ENCODE measurements around the gene KIF18B. TPM values are rescaled to one million over a fixed set of nuclear protein-coding genes. Genes with fewer than 3 reads are reported as not detected.

Gene KIF18B
- total RNA-seq, 3 donors from 2014 or later: 0.15 to 0.64 TPM; not detected in 1

GRCh38 chr17:44914698-44915271 lies 32.8 kb downstream of the KIF18B start:
- Histone ChIP-seq H3K27ac (peak overlapping the region; percentile 79 to 87), H3K4me3 (no peak overlapping the region), H3K36me3 (no peaks in the 10 kb centered on the region), H3K9me3 (no peaks in the 10 kb centered on the region), H3K4me1 (peaks cover 0 to 10% of the 10 kb centered on the region in 2 donors), H3K27me3 (no peaks in the 10 kb centered on the region)
- TF ChIP-seq, protein P1, sequence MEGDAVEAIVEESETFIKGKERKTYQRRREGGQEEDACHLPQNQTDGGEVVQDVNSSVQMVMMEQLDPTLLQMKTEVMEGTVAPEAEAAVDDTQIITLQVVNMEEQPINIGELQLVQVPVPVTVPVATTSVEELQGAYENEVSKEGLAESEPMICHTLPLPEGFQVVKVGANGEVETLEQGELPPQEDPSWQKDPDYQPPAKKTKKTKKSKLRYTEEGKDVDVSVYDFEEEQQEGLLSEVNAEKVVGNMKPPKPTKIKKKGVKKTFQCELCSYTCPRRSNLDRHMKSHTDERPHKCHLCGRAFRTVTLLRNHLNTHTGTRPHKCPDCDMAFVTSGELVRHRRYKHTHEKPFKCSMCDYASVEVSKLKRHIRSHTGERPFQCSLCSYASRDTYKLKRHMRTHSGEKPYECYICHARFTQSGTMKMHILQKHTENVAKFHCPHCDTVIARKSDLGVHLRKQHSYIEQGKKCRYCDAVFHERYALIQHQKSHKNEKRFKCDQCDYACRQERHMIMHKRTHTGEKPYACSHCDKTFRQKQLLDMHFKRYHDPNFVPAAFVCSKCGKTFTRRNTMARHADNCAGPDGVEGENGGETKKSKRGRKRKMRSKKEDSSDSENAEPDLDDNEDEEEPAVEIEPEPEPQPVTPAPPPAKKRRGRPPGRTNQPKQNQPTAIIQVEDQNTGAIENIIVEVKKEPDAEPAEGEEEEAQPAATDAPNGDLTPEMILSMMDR (IDR thresholded peaks at IDR 0.05): no peak
- TF ChIP-seq POLR2AphosphoS5 (IDR thresholded peaks at IDR 0.05): no peak
- no peak for TF ChIP-seq POLR2A (IDR thresholded peaks at IDR 0.05)
- peak in 1 of 2 donors; percentile 34 for DNase-seq (ENCODE audit: low spot score in 2 of 2)
- intact Hi-C loops (cut with DNase I; ENCODE audit: low total_unique reads): loop anchor here (5.0 to 10.0 kb wide), 2 partner anchors 108 to 190 kb away; no protein-coding TSS in a partner anchor

DNA sequence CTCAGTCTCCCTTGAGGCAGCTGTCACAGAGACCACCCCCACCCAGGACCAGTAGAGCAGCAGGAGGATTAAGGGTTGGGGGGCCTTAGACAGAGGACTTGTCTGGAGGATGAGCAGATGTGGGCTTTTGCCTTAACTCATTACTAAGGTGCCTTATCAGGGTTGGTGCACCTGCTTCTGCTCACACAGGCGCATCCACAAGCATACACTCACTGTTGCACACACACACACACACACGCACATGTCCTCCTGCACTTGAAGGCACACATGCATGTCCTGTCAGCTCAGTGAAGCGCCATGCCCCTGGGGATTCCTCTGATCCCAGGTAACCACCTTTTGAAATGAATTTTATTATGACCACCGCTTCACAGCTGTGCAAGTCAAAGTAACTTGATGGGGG lies 33.4 kb downstream of the KIF18B start:
- H3K27ac ChIP-seq: peak overlapping the region in 1 of 2 donors; percentile 87
- intact Hi-C loops (cut with DNase I; ENCODE audit: low total_unique reads): loop anchor here (10.0 kb wide), 1 partner anchor 191 kb away; no protein-coding TSS in a partner anchor
- H3K9me3 ChIP-seq: no peaks in the 10 kb centered on the region
- peak in 1 of 2 donors; percentile 9 for DNase-seq (ENCODE audit: low spot score in 2 of 2)
- TF ChIP-seq POLR2AphosphoS5 (IDR thresholded peaks at IDR 0.05): no peak
- TF ChIP-seq, protein P1 (IDR thresholded peaks at IDR 0.05): no peak
- no peak for TF ChIP-seq POLR2A (IDR thresholded peaks at IDR 0.05)
- peaks cover 0 to 10% of the 10 kb centered on the region in 2 donors for H3K4me1 ChIP-seq
- no peaks in the 10 kb centered on the region for H3K27me3 ChIP-seq
- no peaks in the 10 kb centered on the region for H3K36me3 ChIP-seq
- H3K4me3 ChIP-seq: no peak overlapping the region

DNA sequence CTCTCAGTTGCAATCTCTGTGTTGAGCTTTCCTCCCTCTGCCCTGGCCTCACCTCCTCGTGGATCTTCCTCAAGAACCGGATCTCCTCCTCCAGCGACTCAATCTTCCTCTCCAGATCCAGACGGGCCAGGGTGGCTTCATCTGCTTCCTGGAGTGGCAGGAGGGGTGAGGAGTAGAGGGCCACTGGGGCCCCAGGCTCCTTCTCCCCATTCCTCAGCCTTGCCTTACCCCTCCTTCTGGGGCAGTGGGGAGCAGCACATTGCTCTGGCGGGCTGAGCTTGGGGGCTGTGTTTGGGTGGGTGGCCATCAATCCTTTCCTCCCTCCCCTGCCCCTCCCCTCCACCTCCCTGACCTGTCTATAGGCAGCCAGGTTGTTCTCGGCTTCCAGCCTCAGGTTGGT lies 33.9 kb downstream of the KIF18B start:
- Histone ChIP-seq H3K27ac (no peak overlapping the region), H3K4me1 (peaks cover 0 to 10% of the 10 kb centered on the region in 2 donors), H3K27me3 (no peaks in the 10 kb centered on the region), H3K36me3 (no peaks in the 10 kb centered on the region), H3K9me3 (no peaks in the 10 kb centered on the region), H3K4me3 (no peak overlapping the region)
- TF ChIP-seq POLR2A (IDR thresholded peaks at IDR 0.05) (no peak), POLR2AphosphoS5 (IDR thresholded peaks at IDR 0.05) (no peak)
- TF ChIP-seq, protein P1 (IDR thresholded peaks at IDR 0.05): no peak
- DNase-seq (ENCODE audit: low spot score in 2 of 2): peak in 1 of 2 donors; percentile 25
- intact Hi-C loops (cut with DNase I; ENCODE audit: low total_unique reads): loop anchor here (10.0 kb wide), 1 partner anchor 191 kb away; no protein-coding TSS in a partner anchor

DNA sequence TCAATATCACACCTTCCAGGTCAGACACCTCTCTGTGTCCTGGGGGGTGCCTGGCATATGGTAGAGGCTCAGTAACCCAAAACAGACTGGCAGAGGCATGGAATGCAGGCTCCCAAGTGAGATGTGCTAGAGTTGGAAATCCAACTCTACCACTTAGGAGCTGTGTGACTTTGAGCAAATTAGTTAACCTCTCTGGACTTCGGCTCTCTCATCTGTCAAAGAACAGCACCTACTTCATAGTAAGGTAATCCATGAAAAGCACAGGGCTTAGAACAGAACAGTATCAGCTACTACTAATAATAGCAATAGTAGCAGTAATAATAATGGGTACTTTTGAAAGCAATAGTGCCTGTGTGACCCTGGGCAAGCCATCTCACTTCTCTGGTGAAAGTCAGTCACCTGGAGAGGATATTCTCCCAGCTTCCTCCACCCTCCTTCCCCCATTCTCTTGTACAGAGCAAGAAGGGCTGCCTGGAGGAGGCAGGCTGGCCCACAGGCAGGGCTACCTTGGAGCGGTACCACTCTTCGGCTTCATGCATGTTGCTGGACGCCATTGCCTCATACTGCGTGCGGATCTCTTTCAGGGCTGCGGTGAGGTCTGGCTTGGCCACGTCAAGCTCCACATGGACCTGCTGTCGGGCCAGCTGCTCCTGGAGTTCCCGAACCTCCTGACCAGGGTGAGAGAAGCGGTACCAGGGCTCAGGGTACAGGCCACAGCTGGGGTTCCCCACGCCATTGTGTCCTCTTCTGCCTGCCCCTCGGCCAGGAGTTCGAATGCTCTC lies 34.6 kb downstream of the KIF18B start:
- Histone ChIP-seq H3K4me3 (no peak overlapping the region), H3K4me1 (peaks cover 0 to 10% of the 10 kb centered on the region in 2 donors), H3K36me3 (no peaks in the 10 kb centered on the region), H3K27me3 (no peaks in the 10 kb centered on the region), H3K9me3 (no peaks in the 10 kb centered on the region), H3K27ac (no peak overlapping the region)
- TF ChIP-seq POLR2AphosphoS5 (IDR thresholded peaks at IDR 0.05): no peak
- intact Hi-C loops (cut with DNase I; ENCODE audit: low total_unique reads): loop anchor here (10.0 kb wide), 1 partner anchor 192 kb away; no protein-coding TSS in a partner anchor
- peak in 1 of 2 donors; percentile 9 for DNase-seq (ENCODE audit: low spot score in 2 of 2)

DNA sequence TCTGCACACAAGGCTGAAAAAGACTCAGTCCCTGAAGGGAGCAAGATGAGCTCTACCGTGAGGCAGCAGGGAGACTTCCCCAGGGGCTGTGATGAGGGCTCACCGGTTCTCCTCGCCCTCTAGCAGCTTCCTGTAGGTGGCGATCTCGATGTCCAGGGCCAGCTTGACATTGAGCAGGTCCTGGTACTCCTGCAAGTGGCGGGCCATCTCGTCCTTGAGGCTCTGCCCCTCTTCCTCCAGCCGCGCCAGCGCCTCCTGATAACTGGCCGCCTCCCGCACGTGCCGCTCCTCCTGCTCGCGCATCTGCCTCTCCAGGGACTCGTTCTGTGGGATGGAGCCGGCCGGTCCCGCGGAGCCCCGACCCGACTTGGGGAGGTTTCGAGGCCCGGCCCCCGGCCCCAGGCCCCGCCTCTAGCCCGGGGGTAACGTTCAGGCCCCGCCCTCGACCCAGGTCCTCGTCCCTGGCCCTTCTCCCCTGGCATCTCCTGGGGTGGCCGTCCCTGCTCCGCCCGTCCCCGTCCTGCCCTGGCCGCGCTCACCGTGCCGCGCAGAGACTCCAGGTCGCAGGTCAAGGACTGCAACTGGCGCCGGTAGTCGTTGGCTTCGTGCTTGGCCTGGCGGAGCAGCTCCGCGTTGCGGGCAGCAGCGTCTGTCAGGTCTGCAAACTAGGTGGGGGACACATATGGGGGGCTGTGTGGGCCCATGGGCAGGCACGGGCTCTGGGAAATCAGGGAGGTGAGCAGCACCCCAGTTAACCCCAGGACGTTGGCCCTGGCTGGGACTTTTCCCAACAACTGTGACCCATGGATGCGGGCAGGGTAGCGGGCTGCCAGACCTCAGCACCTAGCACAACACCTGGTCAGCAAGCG lies 36.2 kb downstream of the KIF18B start:
- no peaks in the 10 kb centered on the region for H3K36me3 ChIP-seq
- H3K9me3 ChIP-seq: no peaks in the 10 kb centered on the region
- H3K4me3 ChIP-seq: peak overlapping the region in 2 of 3 donors; percentile 13 to 15
- H3K4me1 ChIP-seq: peaks cover 0 to 5% of the 10 kb centered on the region in 2 donors
- no peak for DNase-seq (ENCODE audit: low spot score in 2 of 2)
- no peak for TF ChIP-seq POLR2A (IDR thresholded peaks at IDR 0.05)
- TF ChIP-seq, protein P1 (IDR thresholded peaks at IDR 0.05): peak in 1 of 3 donors; percentile 35
- no peaks in the 10 kb centered on the region for H3K27me3 ChIP-seq
- H3K27ac ChIP-seq: no peak overlapping the region
- intact Hi-C loops (cut with DNase I; ENCODE audit: low total_unique reads): loop anchor here (10.0 kb wide), 1 partner anchor 193 kb away; no protein-coding TSS in a partner anchor
